DOHH2 (cell line): Measurements from ENCODE around the gene NR1H3.

Source experiments
- H3F3A ChIP-seq: fragments of 200-600 bp; sonication (generic), shearing (Covaris generic); 2 replicates; pipeline ENCODE4 v1.6.0; 2016; ENCODE audit warnings: antibody characterized with exemption, mild to moderate bottlenecking; ENCODE audit not compliant: control insufficient read depth, insufficient read depth
- H3K27ac ChIP-seq: fragments of 200-600 bp; sonication (generic); 2 replicates; pipeline ENCODE4 v1.5.1; 2014; ENCODE audit warnings: low read depth, mild to moderate bottlenecking, low read length, moderate library complexity
- H3K27me3 ChIP-seq: fragments of 200-600 bp; sonication (generic); 2 replicates; pipeline ENCODE4 v1.6.1; 2014; ENCODE audit warnings: mild to moderate bottlenecking, low read length, mixed read lengths; ENCODE audit not compliant: control insufficient read depth
- H3K36me3 ChIP-seq: fragments of 200-600 bp; sonication (generic); 2 replicates; pipeline ENCODE4 v1.6.1; 2014; ENCODE audit warnings: mild to moderate bottlenecking, low read length, moderate library complexity, mixed read lengths; ENCODE audit not compliant: control insufficient read depth
- H3K4me1 ChIP-seq: fragments of 200-600 bp; sonication (generic); 2 replicates; pipeline ENCODE4 v1.6.1; 2014; ENCODE audit warnings: mild to moderate bottlenecking, low read length, mixed read lengths; ENCODE audit not compliant: control insufficient read depth
- H3K4me2 ChIP-seq: fragments of 200-600 bp; sonication (generic); 2 replicates; pipeline ENCODE4 v1.6.0; 2014; ENCODE audit warnings: mild to moderate bottlenecking, low read length, moderate library complexity
- H3K4me3 ChIP-seq: fragments of 200-600 bp; sonication (generic); 2 replicates; pipeline ENCODE4 v1.5.1; 2014; ENCODE audit warnings: mild to moderate bottlenecking, low read length, mixed read lengths
- H3K79me2 ChIP-seq: fragments of 200-600 bp; sonication (generic); 2 replicates; pipeline ENCODE4 v1.6.1; 2014; ENCODE audit warnings: mild to moderate bottlenecking, low read length, mixed read lengths; ENCODE audit not compliant: control insufficient read depth
- H3K9me2 ChIP-seq: fragments of 200-600 bp; sonication (generic); replicated peaks from 2 replicates; pipeline ENCODE4 v1.6.1; 2014; ENCODE audit warnings: mild to moderate bottlenecking, low read length, mixed read lengths; ENCODE audit not compliant: control insufficient read depth
- H3K9me3 ChIP-seq: fragments of 200-600 bp; sonication (generic); 2 replicates; pipeline ENCODE4 v1.6.1; 2014; ENCODE audit warnings: antibody characterized with exemption, low read length, mixed read lengths; ENCODE audit not compliant: control insufficient read depth, insufficient read depth
- H4K20me1 ChIP-seq: fragments of 200-600 bp; sonication (generic); 2 replicates; pipeline ENCODE4 v1.6.0; 2014; ENCODE audit warnings: low read depth, mild to moderate bottlenecking, antibody characterized with exemption, low read length, moderate library complexity; ENCODE audit not compliant: control insufficient read depth, insufficient read depth
- CTCF ChIP-seq: fragments of 200-600 bp; sonication (generic); IDR thresholded peaks from one replicate; pipeline ENCODE4 v1.5.1; 2014; ENCODE audit warnings: antibody characterized with exemption, mild to moderate bottlenecking, low read depth, low read length; ENCODE audit not compliant: poor library complexity, severe bottlenecking
- EZH2phosphoT487 ChIP-seq: fragments of 200-600 bp; sonication (generic); IDR thresholded peaks from 2 replicates; pipeline ENCODE4 v1.6.1; 2017; ENCODE audit warnings: borderline replicate concordance, mild to moderate bottlenecking, antibody characterized with exemption, low read length, moderate library complexity, mixed read lengths

The NR1H3 gene

DNA sequence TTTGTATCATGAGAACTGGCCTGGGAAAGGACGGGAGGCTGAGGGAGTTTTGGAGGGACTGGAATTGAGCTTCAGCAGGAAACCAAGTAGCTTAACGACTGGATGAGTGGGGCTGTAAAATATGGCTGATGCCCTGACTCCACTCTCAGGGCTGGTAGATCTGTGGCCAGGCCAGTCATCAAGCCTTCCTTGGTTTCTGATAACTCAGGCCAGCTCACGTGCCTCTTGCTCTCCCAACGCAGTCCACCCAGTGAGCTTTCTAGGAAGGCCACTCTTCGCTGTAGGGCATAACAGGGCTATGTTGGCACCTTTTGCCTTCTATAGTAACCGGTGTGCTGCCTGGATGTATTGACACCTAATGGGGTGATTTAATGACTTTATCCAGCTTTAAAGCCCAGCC is 6.3 kb downstream of the NR1H3 start:
- H3K27ac ChIP-seq: no peak overlapping the region
- no peaks in the 10 kb centered on the region for H3K27me3 ChIP-seq
- H3F3A ChIP-seq: peaks cover 2% of the 10 kb centered on the region; the same call in 1 of the 2 replicates
- no peaks in the 10 kb centered on the region for H3K79me2 ChIP-seq
- H3K9me3 ChIP-seq: no peaks in the 10 kb centered on the region
- H3K36me3 ChIP-seq: no peaks in the 10 kb centered on the region
- TF ChIP-seq CTCF: no peak
- TF ChIP-seq EZH2phosphoT487: no peak
- no peaks in the 10 kb centered on the region for H3K9me2 ChIP-seq
- H4K20me1 ChIP-seq: no peaks in the 10 kb centered on the region
- H3K4me1 ChIP-seq: peaks cover 35% of the 10 kb centered on the region
- H3K4me3 ChIP-seq: no peak overlapping the region
- H3K4me2 ChIP-seq: no peak overlapping the region

- Histone ChIP-seq H3K27ac (no peak overlapping the region), H4K20me1 (no peaks in the 10 kb centered on the region), H3K4me3 (no peak overlapping the region), H3K79me2 (no peaks in the 10 kb centered on the region), H3K9me3 (no peaks in the 10 kb centered on the region), H3K27me3 (no peaks in the 10 kb centered on the region), H3K4me1 (peaks cover 34% of the 10 kb centered on the region), H3K9me2 (no peaks in the 10 kb centered on the region), H3K4me2 (no peak overlapping the region), H3K36me3 (no peaks in the 10 kb centered on the region), H3F3A (peaks cover 2% of the 10 kb centered on the region; the same call in 1 of the 2 replicates)
- TF ChIP-seq EZH2phosphoT487: no peak
- no peak for TF ChIP-seq CTCF
Measured at GRCh38 chr11:47264521-47264920, 6.7 kb downstream of the NR1H3 start.

GRCh38 chr11:47267876-47268275 is 10.1 kb downstream of the NR1H3 start:
- Histone ChIP-seq H3K9me2 (no peaks in the 10 kb centered on the region), H3F3A (peaks cover 9% of the 10 kb centered on the region), H3K79me2 (peaks cover 29% of the 10 kb centered on the region), H3K4me1 (peaks cover 56% of the 10 kb centered on the region), H3K27ac (no peak overlapping the region), H3K4me3 (no peak overlapping the region), H3K27me3 (no peaks in the 10 kb centered on the region), H3K9me3 (no peaks in the 10 kb centered on the region), H3K4me2 (no peak overlapping the region), H4K20me1 (peaks cover 23% of the 10 kb centered on the region), H3K36me3 (no peaks in the 10 kb centered on the region)
- no peak for TF ChIP-seq EZH2phosphoT487
- no peak for TF ChIP-seq CTCF

DNA sequence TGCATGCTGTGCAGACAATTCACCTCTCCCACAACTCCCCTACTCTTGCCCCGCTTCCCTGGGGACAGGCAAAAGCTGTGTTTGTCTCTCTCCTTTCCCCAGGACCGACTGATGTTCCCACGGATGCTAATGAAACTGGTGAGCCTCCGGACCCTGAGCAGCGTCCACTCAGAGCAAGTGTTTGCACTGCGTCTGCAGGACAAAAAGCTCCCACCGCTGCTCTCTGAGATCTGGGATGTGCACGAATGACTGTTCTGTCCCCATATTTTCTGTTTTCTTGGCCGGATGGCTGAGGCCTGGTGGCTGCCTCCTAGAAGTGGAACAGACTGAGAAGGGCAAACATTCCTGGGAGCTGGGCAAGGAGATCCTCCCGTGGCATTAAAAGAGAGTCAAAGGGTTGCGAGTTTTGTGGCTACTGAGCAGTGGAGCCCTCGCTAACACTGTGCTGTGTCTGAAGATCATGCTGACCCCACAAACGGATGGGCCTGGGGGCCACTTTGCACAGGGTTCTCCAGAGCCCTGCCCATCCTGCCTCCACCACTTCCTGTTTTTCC is 10.7 kb downstream of the NR1H3 start:
- Histone ChIP-seq H3K36me3 (no peaks in the 10 kb centered on the region), H3K4me3 (peak overlapping the region; percentile 91), H3K4me2 (peak overlapping the region; percentile 98), H3K9me2 (no peaks in the 10 kb centered on the region), H3F3A (peaks cover 9% of the 10 kb centered on the region), H4K20me1 (peaks cover 27% of the 10 kb centered on the region), H3K79me2 (peaks cover 36% of the 10 kb centered on the region), H3K27ac (peak overlapping the region; percentile 82), H3K4me1 (peaks cover 59% of the 10 kb centered on the region), H3K27me3 (no peaks in the 10 kb centered on the region), H3K9me3 (no peaks in the 10 kb centered on the region)
- TF ChIP-seq CTCF: no peak
- TF ChIP-seq EZH2phosphoT487: no peak
